ENCODE data around the gene EIF4G3. TPM values are rescaled to one million over a fixed set of nuclear protein-coding genes. Genes with fewer than 3 reads are reported as not detected.

EIF4G3 gene
- total RNA-seq, 3 donors from 2014 or later (not counting 1 experiment from before 2014, with no cell fraction given), result 105 to 107 (median 107) TPM

GRCh38 chr1:21018673-21019072, 158.0 kb downstream of the EIF4G3 start:
- intact Hi-C loops (cut with micrococcal nuclease), result no loop called here
- no peaks in the 10 kb centered on the region for H3K9me3 Mint-ChIP-seq
- no peak overlapping the region for H3K27ac ChIP-seq (ENCODE audit: low read length)
- no peak for TF ChIP-seq CTCF (IDR thresholded peaks at IDR 0.05)
- no peaks in the 10 kb centered on the region for H3K27me3 ChIP-seq (ENCODE audit: control insufficient read depth, insufficient read depth, low read length)
- H3K4me1 Mint-ChIP-seq, result peaks cover 41 to 49% of the 10 kb centered on the region in 2 donors
- DNase-seq (no peak), ATAC-seq (no peak)
- no peaks in the 10 kb centered on the region for H3K36me3 ChIP-seq (ENCODE audit: control insufficient read depth, insufficient read depth, low read length)
- no peak overlapping the region for H3K4me3 ChIP-seq (ENCODE audit: low read length)
- H3K9me3 ChIP-seq (ENCODE audit: control insufficient read depth, insufficient read depth, low read length), result no peaks in the 10 kb centered on the region
- peak overlapping the region; percentile 81 to 85 for H3K27ac Mint-ChIP-seq
- peaks cover 7% of the 10 kb centered on the region for H3K36me3 Mint-ChIP-seq
- no peaks in the 10 kb centered on the region for H3K27me3 Mint-ChIP-seq (ENCODE audit: low read depth in 2 of 2)
- no peak overlapping the region for H3K4me3 Mint-ChIP-seq
- H3K4me1 ChIP-seq (ENCODE audit: control insufficient read depth, insufficient read depth, low read length), result peaks cover 9% of the 10 kb centered on the region

- no peaks in the 10 kb centered on the region for H3K36me3 ChIP-seq (ENCODE audit: control insufficient read depth, insufficient read depth, low read length)
- no peaks in the 10 kb centered on the region for H3K27me3 Mint-ChIP-seq (ENCODE audit: low read depth in 2 of 2)
- H3K27ac ChIP-seq (ENCODE audit: low read length), result no peak overlapping the region
- no peak for TF ChIP-seq CTCF (IDR thresholded peaks at IDR 0.05)
- no peaks in the 10 kb centered on the region for H3K4me1 ChIP-seq (ENCODE audit: control insufficient read depth, insufficient read depth, low read length)
- H3K4me3 ChIP-seq (ENCODE audit: low read length), result no peak overlapping the region
- H3K9me3 Mint-ChIP-seq, result no peaks in the 10 kb centered on the region
- DNase-seq (no peak), ATAC-seq (no peak)
- H3K9me3 ChIP-seq (ENCODE audit: control insufficient read depth, insufficient read depth, low read length), result no peaks in the 10 kb centered on the region
- H3K36me3 Mint-ChIP-seq, result peaks cover 7% of the 10 kb centered on the region
- H3K27me3 ChIP-seq (ENCODE audit: control insufficient read depth, insufficient read depth, low read length), result no peaks in the 10 kb centered on the region
- 92% methylated on average over 3 of the region's 3 CpGs for WGBS (ENCODE audit: insufficient coverage)
- no peak overlapping the region for H3K4me3 Mint-ChIP-seq
- intact Hi-C loops (cut with micrococcal nuclease), result no loop called here
- peak overlapping the region; percentile 3 to 53 for H3K27ac Mint-ChIP-seq
- H3K4me1 Mint-ChIP-seq, result peaks cover 27 to 39% of the 10 kb centered on the region in 2 donors
Observed at GRCh38 chr1:21013510-21013909, 163.2 kb downstream of the EIF4G3 start.

- Mint-ChIP-seq H3K9me3 (no peaks in the 10 kb centered on the region), H3K4me1 (peaks cover 26 to 38% of the 10 kb centered on the region in 2 donors), H3K27ac (peak overlapping the region; percentile 3 to 53), H3K36me3 (peaks cover 7% of the 10 kb centered on the region), H3K4me3 (no peak overlapping the region), H3K27me3 (ENCODE audit: low read depth in 2 of 2) (no peaks in the 10 kb centered on the region)
- no peaks in the 10 kb centered on the region for H3K27me3 ChIP-seq (ENCODE audit: control insufficient read depth, insufficient read depth, low read length)
- ATAC-seq (no peak), DNase-seq (no peak)
- WGBS (ENCODE audit: insufficient coverage), result 100% methylated on average over 2 of the region's 5 CpGs
- no peaks in the 10 kb centered on the region for H3K9me3 ChIP-seq (ENCODE audit: control insufficient read depth, insufficient read depth, low read length)
- H3K27ac ChIP-seq (ENCODE audit: low read length), result no peak overlapping the region
- intact Hi-C loops (cut with micrococcal nuclease), result no loop called here
- no peak for TF ChIP-seq CTCF (IDR thresholded peaks at IDR 0.05)
- H3K4me3 ChIP-seq (ENCODE audit: low read length), result no peak overlapping the region
- no peaks in the 10 kb centered on the region for H3K36me3 ChIP-seq (ENCODE audit: control insufficient read depth, insufficient read depth, low read length)
- H3K4me1 ChIP-seq (ENCODE audit: control insufficient read depth, insufficient read depth, low read length), result no peaks in the 10 kb centered on the region
Observed at GRCh38 chr1:21012937-21013336, 163.8 kb downstream of the EIF4G3 start.

GRCh38 chr1:21007876-21008275, 168.8 kb downstream of the EIF4G3 start:
- H3K9me3 ChIP-seq (ENCODE audit: control insufficient read depth, insufficient read depth, low read length), result no peaks in the 10 kb centered on the region
- DNase-seq, result no peak
- no CpG with 5 or more reads among the region's 1 CpG for WGBS (ENCODE audit: insufficient coverage)
- H3K27ac ChIP-seq (ENCODE audit: low read length), result no peak overlapping the region
- H3K9me3 Mint-ChIP-seq, result no peaks in the 10 kb centered on the region
- H3K4me1 ChIP-seq (ENCODE audit: control insufficient read depth, insufficient read depth, low read length), result no peaks in the 10 kb centered on the region
- H3K4me3 ChIP-seq (ENCODE audit: low read length), result no peak overlapping the region
- H3K36me3 Mint-ChIP-seq, result no peaks in the 10 kb centered on the region
- H3K4me1 Mint-ChIP-seq, result peaks cover 29% of the 10 kb centered on the region in 2 donors
- H3K27ac Mint-ChIP-seq, result no peak overlapping the region
- no peak overlapping the region for H3K4me3 Mint-ChIP-seq
- TF ChIP-seq CTCF (IDR thresholded peaks at IDR 0.05), result no peak
- no peak for ATAC-seq
- H3K36me3 ChIP-seq (ENCODE audit: control insufficient read depth, insufficient read depth, low read length), result no peaks in the 10 kb centered on the region
- intact Hi-C loops (cut with micrococcal nuclease), result no loop called here
- no peaks in the 10 kb centered on the region for H3K27me3 Mint-ChIP-seq (ENCODE audit: low read depth in 2 of 2)
- no peaks in the 10 kb centered on the region for H3K27me3 ChIP-seq (ENCODE audit: control insufficient read depth, insufficient read depth, low read length)

All from natural killer cell (primary cell).